HepG2 (cell line): ENCODE results near the gene OST4.

Source experiments
- BRF2 ChIP-seq: sonication (generic); formaldehyde crosslinking; IDR thresholded peaks from 2 replicates; pipeline ENCODE4 v1.8.1; 2022; ENCODE audit warnings: mild to moderate bottlenecking, missing genetic modification reagents
- CTCF ChIP-seq: sonication (generic); formaldehyde crosslinking; IDR thresholded peaks from 2 replicates; pipeline ENCODE4 v1.5.0; 2020; ENCODE audit warnings: mild to moderate bottlenecking, missing genetic modification reagents, moderate library complexity
- FOXM1 ChIP-seq: sonication (generic); formaldehyde crosslinking; IDR thresholded peaks from 2 replicates; pipeline ENCODE4 v1.5.0; 2020; ENCODE audit warnings: missing genetic modification reagents
- MAFF ChIP-seq: IDR thresholded peaks from 2 replicates; pipeline ENCODE4 v1.6.1; 2011; ENCODE audit warnings: low read depth, low read length, improper control_type of control experiment
- MXD1 ChIP-seq: sonication (generic); formaldehyde crosslinking; IDR thresholded peaks from 2 replicates; pipeline ENCODE4 v1.4.0; 2020; ENCODE audit warnings: mild to moderate bottlenecking, missing genetic modification reagents
- NR2F6 ChIP-seq, 2 experiments: IDR thresholded peaks; 2 replicates each; pipeline ENCODE4 v1.6.1; 2016; ENCODE audit warnings: antibody characterized with exemption in 1 of 2, mild to moderate bottlenecking in 1 of 2
- UBTF ChIP-seq: sonication (generic); formaldehyde crosslinking; IDR thresholded peaks from 2 replicates; pipeline ENCODE4 v1.4.0; 2020; ENCODE audit warnings: mild to moderate bottlenecking, missing genetic modification reagents
- USF2 ChIP-seq, 2 experiments: sonication (generic) in 1 of 2; formaldehyde crosslinking in 1 of 2; IDR thresholded peaks; 2 replicates each; pipeline versions ENCODE4 v1.5.1 to v1.6.1; 2011 to 2020; ENCODE audit warnings: borderline replicate concordance in 1 of 2, low read depth in 1 of 2, low read length in 1 of 2, mild to moderate bottlenecking in 1 of 2, missing genetic modification reagents in 1 of 2, moderate library complexity in 1 of 2
- ZNF274 ChIP-seq: sonication (generic); formaldehyde crosslinking; IDR thresholded peaks from 2 replicates; pipeline ENCODE4 v1.5.1; 2020; ENCODE audit warnings: mild to moderate bottlenecking, missing genetic modification reagents
- ZNF510 ChIP-seq: sonication (generic); formaldehyde crosslinking; IDR thresholded peaks from 2 replicates; pipeline ENCODE4 v1.4.0; 2020; ENCODE audit warnings: low read depth, mild to moderate bottlenecking, missing genetic modification reagents

GRCh38 chr2:27096748-27097297 is 25.4 kb upstream of the OST4 start:
- TF ChIP-seq ZNF510 (CRISPR knock-in tag), result no peak
- no peak for TF ChIP-seq BRF2 (CRISPR knock-in tag)
- TF ChIP-seq FOXM1 (CRISPR knock-in tag), result no peak
- no peak for TF ChIP-seq CTCF (CRISPR knock-in tag)
- TF ChIP-seq MAFF, result no peak
- no peak for TF ChIP-seq USF2 (IDR thresholded peaks at IDR 0.05; ENCODE audit: low read depth, low read length)
- no peak for TF ChIP-seq USF2 (CRISPR knock-in tag; IDR thresholded peaks at IDR 0.05; ENCODE audit: borderline replicate concordance)
- TF ChIP-seq UBTF (CRISPR knock-in tag), result no peak
- TF ChIP-seq MXD1 (CRISPR knock-in tag), result no peak
- no peak for TF ChIP-seq NR2F6 (IDR thresholded peaks at IDR 0.05)
- TF ChIP-seq NR2F6 (CRISPR knock-in tag; IDR thresholded peaks at IDR 0.05), result no peak
- TF ChIP-seq ZNF274, result no peak
